Brain microvascular endothelial cell (primary cell): ENCODE data around the gene SLC38A10.

ENCODE experiments used
- DNase-seq: peaks from one replicate; pipeline ENCODE4 v3.0.0-alpha.2; 2020
- H3K27ac ChIP-seq: fragments of 250-450 bp; sonication (Bioruptor Pico); 2 replicates; pipeline ENCODE4 v1.5.1; 2020; ENCODE audit warnings: mild to moderate bottlenecking, moderate library complexity
- H3K27me3 ChIP-seq: fragments of 250-450 bp; sonication (Bioruptor Pico); replicated peaks from 2 replicates; pipeline ENCODE4 v1.5.1; 2020; ENCODE audit warnings: mild to moderate bottlenecking
- H3K36me3 ChIP-seq: fragments of 250-450 bp; sonication (Bioruptor Pico); replicated peaks from 2 replicates; pipeline ENCODE4 v1.5.1; 2020; ENCODE audit warnings: mild to moderate bottlenecking
- H3K4me3 ChIP-seq: 2 replicates; pipeline ENCODE4 v1.5.1; 2011; ENCODE audit warnings: low read depth, mild to moderate bottlenecking, control low read depth, low read length, moderate library complexity
- CTCF ChIP-seq: IDR thresholded peaks from 2 replicates; pipeline ENCODE4 v1.5.1; 2011; ENCODE audit warnings: low read depth, mild to moderate bottlenecking, moderate library complexity, low read length, control low read depth, inconsistent platforms; ENCODE audit errors: missing control alignments
- in situ Hi-C: cut with HindIII; loops from 2 replicates; pipeline ENCODE4 v1.10.0; 2017; ENCODE audit warnings: low sequenced_read_pairs, low pct_ligation_motif_present

The SLC38A10 gene

GRCh38 chr17:81237591-81238489, 57.3 kb downstream of the SLC38A10 start:
- TF ChIP-seq CTCF, result no peak
- Histone ChIP-seq H3K27ac (no peak overlapping the region), H3K4me3 (peak overlapping the region; percentile 86), H3K36me3 (peaks cover 7% of the 10 kb centered on the region), H3K27me3 (no peaks in the 10 kb centered on the region)
- no peak for DNase-seq
- in situ Hi-C loops, result no loop called here

DNA sequence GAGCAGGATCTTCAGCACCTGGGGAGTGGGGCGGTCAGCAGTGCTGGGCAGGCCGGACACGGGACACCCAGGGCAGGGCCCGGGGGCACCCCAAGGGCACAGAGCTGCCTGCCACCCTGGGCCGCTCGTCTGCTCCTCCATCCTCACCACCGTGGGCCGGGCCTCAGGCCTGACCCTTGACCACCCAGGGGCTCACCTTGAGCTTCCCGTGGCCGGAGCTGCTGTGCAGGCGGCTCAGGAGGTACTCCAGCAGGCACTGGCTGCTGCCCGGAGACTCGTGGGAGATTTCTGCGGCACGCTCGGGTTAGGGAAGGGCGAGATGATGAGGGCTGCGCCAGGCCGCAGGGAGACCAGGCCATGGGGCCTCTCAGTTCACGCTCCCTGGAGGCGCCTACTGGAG, 58.3 kb downstream of the SLC38A10 start:
- no peaks in the 10 kb centered on the region for H3K27me3 ChIP-seq
- DNase-seq, result no peak
- peaks cover 16% of the 10 kb centered on the region for H3K36me3 ChIP-seq
- in situ Hi-C loops, result no loop called here
- TF ChIP-seq CTCF, result no peak
- no peak overlapping the region for H3K27ac ChIP-seq
- no peak overlapping the region for H3K4me3 ChIP-seq

- Histone ChIP-seq H3K36me3 (peaks cover 19% of the 10 kb centered on the region), H3K27me3 (no peaks in the 10 kb centered on the region), H3K27ac (no peak overlapping the region), H3K4me3 (no peak overlapping the region)
- in situ Hi-C loops, result no loop called here
- no peak for TF ChIP-seq CTCF
- DNase-seq, result no peak
Observed at GRCh38 chr17:81235822-81236740, 59.0 kb downstream of the SLC38A10 start.

GRCh38 chr17:81234940-81235821, 59.9 kb downstream of the SLC38A10 start:
- DNase-seq, result no peak
- peaks cover 24% of the 10 kb centered on the region for H3K36me3 ChIP-seq
- in situ Hi-C loops, result no loop called here
- no peak for TF ChIP-seq CTCF
- H3K4me3 ChIP-seq, result no peak overlapping the region
- H3K27ac ChIP-seq, result no peak overlapping the region
- no peaks in the 10 kb centered on the region for H3K27me3 ChIP-seq

DNA sequence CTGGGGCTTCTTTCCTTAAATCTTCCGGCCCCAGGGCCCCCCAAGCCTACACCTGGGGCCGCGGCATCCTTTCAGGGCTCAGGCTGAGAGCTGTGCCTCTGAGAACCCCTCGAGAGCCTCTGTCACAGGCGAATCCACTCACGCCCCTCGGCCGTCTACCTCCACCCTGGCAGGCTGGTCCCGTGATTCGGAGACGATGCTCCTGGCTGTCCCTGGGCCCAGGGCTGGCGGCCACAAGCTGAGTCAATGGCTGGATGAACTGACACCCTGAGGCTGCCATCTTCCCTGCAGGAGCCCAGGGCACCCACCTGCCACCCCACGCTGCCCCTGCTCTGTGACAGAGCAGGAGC, 60.6 kb downstream of the SLC38A10 start:
- no peak for TF ChIP-seq CTCF
- Histone ChIP-seq H3K36me3 (peaks cover 31% of the 10 kb centered on the region), H3K27me3 (no peaks in the 10 kb centered on the region), H3K27ac (no peak overlapping the region), H3K4me3 (no peak overlapping the region)
- in situ Hi-C loops, result no loop called here
- DNase-seq, result no peak
